DMS 273 treated with DMSO at 0.1 percent for 48 hours (cell line): ENCODE data around the gene CDYL2.
"Not testable (repeated sequence)": the region's sequence is repeated elsewhere in the genome, so short reads cannot be mapped to it uniquely, and the experiment has no call there.

Experiments
- DNase-seq: peaks from one replicate; lab custom pipeline; 2025; lab: John Stamatoyannopoulos, UW

Gene CDYL2

DNA sequence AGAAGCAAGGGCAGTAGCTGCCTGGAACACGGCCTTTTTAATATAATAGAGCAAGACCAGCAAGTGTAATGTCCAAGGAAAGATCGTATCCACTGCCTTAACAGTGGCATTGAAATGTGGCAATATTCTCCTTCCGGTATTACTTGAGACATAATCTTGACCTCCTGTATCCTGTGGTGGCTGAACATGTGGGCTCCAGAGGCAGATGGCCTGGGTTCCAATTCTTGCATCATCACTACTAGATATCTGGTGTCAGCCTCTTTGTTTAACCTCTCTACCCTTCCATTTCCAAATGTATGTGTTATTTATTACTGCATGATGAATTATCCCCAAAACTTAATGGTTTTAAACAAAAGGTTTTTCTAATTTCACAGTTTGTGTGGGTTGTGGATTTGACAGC lies 3.5 kb upstream of the CDYL2 start:
- no peak for DNase-seq

DNA sequence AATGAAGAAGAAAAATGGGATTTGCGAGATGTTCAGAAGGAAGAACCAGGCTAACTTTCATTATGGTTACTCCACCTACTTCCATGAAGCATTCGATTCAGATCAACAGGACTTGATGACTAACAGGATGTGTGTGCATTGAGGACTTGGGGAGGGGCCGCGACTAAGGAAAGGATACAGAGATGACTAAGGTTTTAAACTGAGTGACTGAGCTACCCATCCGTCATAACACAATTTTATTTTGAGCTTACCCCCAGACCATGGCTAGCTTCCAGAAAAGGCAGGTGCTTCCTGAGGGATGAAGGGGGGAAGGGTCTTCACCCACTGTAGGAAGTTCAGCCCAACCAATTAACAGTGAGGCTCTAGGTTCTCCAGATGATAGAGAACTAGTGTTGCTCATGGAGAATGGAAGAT lies 2.5 kb upstream of the CDYL2 start:
- DNase-seq = no peak

DNA sequence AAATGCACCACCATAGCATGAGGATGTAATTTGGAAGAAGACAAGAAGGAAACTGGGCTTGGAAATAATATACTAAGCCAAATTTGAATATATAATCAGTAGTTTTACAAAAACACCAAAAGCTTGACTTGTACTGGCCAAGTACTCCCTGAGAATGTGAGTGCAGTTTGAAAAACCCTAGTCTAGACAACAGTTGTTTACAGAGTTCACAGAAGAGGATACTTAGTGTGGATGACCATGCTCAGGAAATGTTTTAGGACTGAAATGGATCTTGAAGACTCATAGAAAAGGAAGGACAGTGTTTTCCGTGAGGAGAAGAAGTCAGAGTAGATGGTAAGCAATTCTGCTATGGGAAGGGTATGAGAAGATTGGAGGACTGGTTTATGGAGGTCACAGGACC lies 1.9 kb upstream of the CDYL2 start:
- no peak for DNase-seq

DNA sequence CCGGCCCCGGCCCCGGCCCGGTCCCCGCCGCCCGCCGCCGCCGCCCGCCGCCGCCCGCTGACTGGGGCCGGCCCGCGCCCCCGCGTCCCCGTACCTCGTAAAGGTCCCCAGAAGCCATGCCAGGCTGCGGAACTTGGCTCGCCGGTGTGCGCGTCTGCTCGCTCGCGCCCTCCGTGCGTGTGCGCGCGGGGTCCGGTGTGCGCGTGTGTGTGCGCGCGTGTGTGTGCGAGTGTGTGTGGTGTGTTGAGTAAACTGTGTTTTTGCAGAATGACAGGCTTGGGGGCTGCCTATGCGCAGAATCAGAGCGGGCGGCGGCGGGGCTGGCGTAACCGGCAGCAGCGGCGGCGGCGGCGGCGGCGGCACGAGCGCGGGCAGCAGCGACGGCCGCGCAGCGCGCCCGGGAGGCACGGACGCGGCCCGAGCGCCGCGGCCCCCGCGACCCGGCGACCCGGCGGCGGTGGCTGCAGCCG lies 307 bp downstream of the CDYL2 start:
- no peak for DNase-seq

DNA sequence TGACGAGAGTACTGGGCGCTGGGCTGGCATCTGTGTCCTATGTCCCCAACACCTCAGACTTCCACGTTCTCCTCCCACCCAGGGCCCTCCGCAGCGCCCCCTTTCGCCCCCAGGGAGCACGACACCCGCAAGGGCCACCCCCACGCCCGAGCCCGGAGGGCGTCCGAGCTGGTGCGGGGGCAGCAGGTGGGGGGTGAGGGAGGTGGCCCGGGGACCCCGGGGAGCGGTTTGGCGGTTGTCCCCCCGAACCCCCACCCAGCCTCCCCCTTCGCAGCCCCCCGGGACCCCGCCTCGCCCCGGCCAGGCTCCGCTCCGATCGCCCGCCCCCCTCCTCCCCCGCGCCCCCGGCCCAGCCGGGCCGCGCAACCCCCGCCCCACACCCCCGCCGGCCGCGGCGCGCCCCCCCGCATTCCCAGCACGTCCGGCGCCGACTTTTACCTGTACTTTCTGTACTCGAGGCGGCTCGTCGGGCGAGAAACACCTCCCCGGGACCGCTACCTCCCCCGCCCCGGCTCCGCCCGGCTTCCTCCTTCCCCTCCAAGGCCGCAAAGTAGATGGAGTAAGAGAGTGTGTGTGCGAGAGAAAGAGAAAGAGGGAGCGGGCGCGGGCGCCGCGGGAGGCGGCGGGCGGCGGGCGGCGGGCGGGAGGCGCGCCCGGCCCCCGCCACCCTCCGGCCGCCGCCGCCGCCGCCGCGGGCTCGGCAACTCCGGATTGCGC lies 901 bp downstream of the CDYL2 start:
- no peak for DNase-seq

DNA sequence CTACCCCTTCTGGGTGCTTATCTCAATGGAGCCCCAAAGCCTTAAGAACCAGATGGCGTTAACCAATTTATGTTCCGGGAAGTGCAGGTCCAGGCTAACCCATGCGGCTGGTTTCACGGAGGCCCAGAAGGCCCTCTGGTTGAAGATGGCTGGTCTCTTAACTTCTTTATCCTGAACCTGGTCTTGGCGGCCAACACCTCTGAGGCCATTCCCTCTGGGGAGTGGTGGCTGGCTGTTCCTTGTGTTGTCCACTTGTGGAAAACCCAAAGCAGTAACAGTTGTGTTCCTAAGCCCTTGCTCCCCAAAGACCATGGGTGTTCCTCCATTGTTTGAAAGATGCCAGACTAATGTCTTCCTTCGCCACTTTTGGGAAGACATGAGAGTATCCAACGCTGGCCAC lies 1.5 kb downstream of the CDYL2 start:
- no peak for DNase-seq

DNA sequence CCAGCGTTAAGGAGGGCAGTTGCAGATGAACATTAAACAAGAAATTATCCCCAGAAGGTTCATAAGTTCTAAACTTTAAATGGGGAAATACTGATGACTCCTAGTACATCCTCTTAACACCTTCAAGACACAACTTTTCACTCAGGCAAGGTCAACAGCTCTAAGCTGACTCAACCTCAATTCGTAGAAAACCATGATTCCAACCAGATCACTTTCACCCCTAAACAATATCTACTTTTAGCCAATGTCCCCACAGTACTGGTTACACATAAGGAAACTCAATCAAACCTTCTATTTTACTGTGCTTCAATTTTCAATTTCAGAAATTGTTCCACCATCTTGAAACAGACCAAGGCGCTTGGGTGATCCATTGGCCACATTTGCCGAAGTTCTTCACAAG lies 2.3 kb downstream of the CDYL2 start:
- no peak for DNase-seq

DNA sequence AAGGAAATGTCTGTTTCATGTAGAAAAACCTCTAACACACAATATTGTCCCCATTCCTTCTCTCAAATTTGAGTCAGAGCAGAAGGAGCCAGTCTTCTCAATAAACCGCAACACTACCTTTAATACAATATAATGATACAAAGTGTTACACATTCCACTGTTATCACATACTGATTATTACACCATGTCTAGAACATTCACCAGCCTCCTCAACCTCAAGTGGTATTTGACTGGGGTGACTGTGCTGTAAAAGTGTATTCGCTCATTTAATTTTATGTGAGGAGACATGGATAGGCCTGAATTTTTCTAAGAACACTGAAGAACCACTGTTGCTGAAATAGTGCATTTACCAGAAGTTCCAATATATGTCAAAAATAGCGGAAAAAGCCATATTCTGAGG lies 10.3 kb downstream of the CDYL2 start:
- no peak for DNase-seq

DNA sequence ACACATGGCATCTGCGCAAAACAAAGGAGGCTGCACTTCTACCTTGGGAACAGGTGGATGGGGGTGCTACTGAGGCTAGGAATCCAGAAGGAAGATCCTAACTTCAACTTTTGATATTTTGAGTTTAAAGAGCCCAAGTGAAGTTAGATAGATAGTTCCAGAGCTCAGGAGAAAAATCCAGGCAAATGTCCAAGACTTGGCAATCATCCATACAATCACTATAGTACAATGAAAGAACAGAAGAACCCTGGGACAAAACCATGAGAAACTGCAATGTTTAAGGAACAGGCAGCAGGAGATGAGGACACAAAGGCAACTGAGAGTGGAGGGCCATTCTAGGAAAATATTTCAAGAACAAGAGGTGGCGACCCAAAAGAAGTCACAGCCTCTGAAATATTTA lies 12.4 kb downstream of the CDYL2 start:
- DNase-seq = no peak

DNA sequence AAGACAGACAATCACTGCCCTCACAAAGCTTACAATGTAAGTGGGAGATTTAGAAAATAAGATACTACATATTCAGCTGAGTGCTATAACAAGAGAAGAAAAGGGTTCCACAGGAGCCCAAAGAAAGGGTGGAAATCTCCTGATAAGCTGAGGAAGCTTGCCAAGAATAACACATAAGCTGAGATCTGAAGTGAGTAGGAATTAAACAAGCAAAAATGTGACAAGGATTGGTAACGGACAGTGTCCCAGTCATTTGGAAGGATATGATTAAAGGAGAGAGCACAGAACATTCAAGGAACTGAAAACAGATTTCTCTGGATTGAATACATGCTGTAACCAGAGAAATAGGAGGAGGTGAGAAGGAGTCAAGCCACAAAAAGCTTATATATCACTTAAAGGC lies 13.0 kb downstream of the CDYL2 start:
- DNase-seq = no peak

DNA sequence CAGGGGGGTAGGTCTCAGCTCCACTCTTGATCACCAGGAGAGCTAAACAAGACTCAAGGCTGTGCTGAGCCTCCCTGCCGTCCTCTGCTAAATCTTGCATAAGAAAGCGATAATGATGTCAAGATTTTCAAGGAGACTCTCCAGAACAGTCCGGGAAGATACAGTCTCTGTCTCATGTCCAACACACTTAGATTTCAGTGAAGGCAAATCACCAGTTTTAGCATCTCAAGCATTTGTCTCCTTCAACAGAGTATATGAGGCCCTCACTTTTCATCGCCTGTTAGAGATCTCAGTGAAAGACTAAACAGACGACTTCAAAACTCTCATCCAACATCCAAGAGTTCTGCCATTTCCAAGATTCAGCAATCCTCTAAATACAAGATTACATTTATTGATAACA lies 13.6 kb downstream of the CDYL2 start:
- DNase-seq = no peak

DNA sequence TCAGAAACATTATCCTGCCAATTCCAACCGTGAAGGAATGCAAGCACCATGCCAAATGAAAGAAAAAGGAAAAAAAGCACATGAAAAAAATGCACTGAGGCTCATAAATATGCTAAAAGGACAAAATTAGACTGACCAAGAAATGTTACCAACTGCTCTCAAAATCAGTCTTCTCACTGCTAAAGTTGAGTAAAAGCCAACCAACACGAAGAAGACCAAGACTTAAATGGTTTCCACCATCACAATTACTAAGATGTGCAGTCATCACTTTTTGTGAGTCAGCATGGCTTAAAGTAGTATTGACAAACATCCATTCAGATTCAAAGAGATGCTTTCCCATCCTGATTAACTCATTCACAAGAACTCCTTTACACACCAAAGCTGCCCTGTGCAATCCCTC lies 16.4 kb downstream of the CDYL2 start:
- no peak for DNase-seq

DNA sequence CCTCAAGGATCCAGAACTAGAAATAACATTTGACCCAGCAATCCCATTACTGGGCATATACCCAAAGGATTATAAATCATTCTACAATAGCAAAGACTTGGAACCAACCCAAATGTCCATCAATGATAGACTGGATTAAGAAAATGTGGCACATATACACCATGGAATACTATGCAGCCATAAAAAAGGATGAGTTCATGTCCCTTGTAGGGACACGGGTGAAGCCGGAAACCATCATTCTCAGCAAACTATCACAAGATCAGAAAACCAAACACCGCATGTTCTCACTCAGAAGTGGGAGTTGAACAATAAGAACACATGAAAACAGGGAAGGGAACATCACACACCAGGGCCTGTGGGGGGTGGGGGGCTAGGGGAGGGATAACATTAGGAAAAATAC lies 17.8 kb downstream of the CDYL2 start:
- DNase-seq = not testable (repeated sequence)

DNA sequence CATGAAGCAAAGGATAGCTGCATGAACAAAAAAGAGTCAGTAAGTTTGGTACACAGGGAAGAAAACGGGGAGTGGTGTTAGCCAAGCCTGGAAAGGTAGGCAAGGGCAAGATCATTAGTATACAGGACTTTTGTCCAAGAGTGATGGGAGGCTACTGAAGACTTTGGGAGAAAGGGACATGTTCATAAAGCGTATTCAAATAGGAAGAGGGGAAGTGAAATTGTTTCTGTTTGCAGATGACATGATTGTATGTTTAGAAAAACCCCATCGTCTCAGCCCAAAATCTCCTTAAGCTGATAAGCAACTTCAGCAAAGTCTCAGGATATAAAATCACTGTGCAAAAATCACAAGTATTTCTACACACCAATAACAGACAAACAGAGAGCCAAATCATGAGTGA lies 19.4 kb downstream of the CDYL2 start:
- DNase-seq = no peak

DNA sequence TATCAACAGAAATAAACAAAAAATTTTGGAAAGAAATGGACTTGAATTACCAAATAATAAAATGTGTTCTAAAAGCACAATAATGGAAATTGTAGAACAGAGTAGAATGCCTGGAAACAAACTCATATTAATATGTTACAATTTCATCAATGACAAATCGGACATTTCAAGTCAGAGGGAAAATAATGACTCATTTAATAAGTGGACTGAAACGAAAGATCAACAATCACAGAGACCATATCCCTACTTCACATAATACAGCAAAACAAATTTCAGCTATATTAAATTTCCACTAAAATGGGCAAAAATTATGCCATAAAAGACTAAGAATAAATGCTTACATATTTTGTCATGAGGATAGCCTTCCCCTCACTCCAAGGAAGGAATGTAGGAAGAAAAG lies 25.7 kb downstream of the CDYL2 start:
- DNase-seq = no peak

DNA sequence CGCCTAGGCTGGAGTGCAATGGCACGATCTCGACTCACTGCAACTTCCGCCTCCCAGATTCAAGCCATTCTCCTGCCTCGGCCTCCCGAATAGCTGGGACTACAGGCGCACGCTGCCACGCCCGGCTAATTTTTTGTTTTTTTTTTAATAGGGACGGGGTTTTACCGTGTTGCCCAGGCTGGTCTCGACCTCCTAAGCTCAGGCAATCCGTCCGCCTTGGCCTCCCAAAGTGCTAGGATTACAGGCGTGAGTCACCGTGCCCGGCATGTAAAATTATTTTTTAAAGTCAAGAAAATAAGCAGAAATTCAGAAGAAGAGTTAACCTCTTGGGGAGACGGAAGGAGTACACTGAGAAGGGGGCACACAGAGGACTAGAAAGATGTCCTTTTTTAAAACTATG lies 27.5 kb downstream of the CDYL2 start:
- DNase-seq = no peak

DNA sequence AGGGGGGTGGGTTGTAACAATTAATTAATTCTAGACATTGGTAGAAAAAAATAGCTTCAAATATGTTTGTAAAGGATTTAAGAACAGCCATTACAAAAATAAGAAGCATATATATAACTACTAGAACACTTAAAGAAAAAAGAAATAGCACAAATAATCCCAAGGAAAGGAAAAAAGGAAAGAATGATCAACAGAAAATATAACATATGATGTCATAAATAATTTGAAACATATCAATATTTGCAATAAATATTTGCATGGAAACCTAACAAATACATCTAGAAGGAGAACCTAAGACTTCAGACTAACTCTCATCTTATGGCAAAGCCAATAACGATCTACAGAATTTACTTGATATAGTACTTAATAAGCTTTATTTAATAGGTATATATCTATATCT lies 28.9 kb downstream of the CDYL2 start:
- DNase-seq = no peak

DNA sequence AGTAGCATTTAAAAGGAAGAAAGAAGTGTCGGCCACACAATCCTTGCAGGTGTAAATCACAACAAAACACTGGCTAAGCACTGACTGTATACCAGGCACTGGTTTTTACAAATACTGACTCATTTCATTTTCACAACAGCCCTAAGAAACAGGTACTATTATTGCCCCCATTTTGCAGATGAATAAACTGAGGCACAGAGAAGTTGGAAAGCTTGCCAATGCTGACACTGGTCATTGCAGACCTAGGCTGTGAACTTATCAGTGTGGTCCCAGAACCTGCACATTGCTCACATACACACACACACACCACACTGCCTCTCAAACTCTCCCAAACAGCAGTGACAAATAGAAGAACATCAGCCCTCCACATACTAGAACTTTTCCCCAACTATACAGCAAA lies 37.6 kb downstream of the CDYL2 start:
- DNase-seq = no peak

DNA sequence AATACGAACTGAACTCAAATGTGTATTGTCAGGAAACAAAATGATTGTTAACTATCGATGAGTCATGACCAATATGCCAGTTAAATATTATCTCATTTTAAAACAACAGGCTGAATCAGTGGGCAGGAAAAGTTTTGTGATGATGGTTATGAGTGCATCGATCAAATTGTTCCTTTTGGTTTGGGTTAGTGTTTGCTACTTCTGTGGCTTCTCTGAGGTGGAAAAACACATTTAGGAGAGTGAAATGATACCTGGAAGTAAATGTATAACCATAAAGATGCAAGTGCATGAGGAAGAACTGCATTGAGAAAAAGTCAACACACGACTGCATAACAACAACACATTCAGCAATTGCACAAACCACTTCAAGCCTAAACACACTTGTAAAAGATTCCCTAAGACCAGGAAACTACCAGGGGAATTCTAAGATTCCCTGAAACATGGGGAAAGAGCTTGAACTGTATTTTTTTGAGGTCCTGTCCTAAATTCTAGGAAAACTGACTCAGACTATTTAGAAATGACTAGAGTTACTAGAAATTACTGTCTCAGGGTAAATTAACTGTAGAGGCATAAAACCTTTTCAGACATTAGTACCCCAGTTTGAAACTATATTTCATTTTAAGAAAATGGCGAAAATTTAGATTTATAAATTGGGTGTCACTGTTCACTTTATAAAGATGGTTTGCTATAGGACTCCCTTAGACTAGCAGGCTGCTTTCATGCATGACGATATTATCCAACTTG lies 44.8 kb downstream of the CDYL2 start:
- no peak for DNase-seq

DNA sequence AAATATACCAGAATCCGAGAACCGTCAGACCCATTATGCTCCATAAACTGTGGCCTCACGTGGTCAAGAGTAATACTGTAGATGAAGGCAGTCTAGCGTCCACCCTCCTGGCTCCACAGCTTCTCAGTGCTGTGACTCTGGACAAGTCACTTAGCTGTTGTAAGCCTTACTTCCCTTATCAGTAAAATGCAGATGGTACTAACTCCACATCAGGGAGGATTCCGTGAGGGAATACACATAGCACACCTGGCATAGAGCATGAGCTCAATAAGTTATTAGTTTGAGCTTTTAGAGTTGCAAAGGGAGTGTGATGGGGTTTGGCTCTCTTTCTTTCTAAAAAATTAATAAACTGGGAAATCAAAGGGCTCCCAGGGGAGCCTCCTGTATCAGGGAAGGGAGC lies 49.9 kb downstream of the CDYL2 start:
- DNase-seq = no peak

DNA sequence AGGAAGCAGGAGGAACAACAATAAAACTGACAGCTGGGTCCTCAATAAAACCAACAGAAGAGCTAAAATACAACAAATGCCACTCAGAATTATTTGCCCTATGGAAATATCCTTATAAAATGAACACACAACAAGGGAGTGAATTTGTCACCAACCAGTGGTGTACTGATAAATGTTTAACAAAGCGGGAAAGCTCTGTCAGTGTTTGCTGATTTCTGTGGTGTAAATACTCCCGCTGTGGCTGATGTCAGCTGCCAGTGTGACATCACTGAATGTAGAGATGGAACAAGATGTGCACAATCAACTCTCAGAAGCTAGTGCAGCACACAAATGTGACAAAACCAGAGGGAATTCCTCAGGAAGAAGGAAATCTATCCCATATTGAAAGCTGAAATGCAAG lies 51.9 kb downstream of the CDYL2 start:
- no peak for DNase-seq

DNA sequence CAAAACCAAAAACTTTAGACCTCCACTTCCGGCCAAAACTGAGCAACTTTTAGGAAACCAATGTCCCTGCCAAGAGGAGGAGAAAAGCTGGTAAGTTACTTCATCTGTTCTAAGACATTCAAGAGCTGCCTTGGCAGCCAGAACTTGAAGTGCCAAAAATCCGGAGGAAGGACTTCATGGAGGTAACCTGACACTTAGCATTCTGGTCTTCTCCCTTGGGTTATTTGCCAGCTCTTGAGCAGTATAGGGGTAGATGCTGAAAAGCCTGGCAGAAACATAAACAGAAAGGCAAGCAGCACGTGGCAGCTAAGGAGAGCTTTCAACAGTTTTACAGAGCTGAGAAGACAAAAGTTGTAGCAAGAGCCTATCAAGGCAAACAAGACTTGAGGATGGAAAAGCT lies 53.2 kb downstream of the CDYL2 start:
- no peak for DNase-seq

DNA sequence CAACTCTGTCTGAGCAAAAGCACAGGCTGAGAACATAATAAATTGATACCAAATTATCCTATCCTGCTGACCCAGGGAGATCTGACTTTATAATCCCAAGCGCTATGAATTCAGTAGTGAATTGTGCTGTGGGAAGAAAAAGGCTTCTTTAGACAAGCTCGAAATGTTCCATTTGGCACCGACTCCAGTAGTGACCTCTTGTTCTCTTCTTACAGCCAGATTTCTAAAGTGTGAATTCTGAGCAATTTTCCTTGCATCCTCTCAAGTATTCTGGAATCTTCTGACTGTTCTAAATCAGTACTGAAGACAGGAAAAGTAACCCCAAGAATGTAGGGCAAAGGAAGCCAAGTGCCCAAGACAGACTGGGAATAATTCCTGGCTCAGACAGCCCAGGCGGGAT lies 58.2 kb downstream of the CDYL2 start:
- DNase-seq = no peak

DNA sequence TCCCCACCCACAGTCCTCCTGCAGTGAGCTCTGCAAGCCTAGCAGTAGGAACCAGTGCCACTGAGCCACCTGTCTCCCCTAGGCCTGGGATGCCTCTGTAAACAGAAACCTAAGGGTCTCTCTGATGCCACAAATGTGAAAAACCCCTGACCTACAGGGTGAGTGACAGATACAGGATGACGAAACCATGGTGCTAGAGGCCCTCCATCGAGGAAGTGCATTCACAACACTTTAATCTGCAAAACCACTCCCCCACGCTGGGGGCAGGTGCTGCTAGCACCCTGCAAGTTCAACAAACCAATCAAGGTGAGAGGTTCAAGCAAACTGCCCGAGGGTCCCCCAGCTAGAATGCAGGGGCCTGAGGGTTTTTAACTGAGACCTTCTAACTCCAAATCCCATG lies 59.5 kb downstream of the CDYL2 start:
- DNase-seq = no peak
